Liver (tissue), 9 donors: ENCODE results near the gene CCT5. TPM values are rescaled to one million over a fixed set of nuclear protein-coding genes. Genes with fewer than 3 reads are reported as not detected.

ENCODE experiments used
- DNase-seq: peaks from one replicate; pipeline ENCODE4 v3.0.0-alpha.2; 2017; ENCODE audit warnings: low spot score
- H3K27ac ChIP-seq, 2 donors: one replicate each; pipeline ENCODE4 v1.7.0; 2013; ENCODE audit warnings: inconsistent platforms in 2 of 2, low read length in 2 of 2, control low read depth in 1 of 2, low read depth in 1 of 2, mild to moderate bottlenecking in 1 of 2
- H3K27me3 ChIP-seq, 4 donors: one replicate each; pipeline versions ENCODE4 v1.6.1 to v1.7.0; 2013; ENCODE audit warnings: low read length in 3 of 4, inconsistent platforms in 1 of 4, mild to moderate bottlenecking in 1 of 4, moderate library complexity in 1 of 4; ENCODE audit not compliant: control insufficient read depth in 4 of 4, insufficient read depth in 4 of 4
- H3K36me3 ChIP-seq, 4 donors: one replicate each; pipeline versions ENCODE4 v1.6.1 to v1.7.0; 2013; ENCODE audit warnings: low read length in 3 of 4, mild to moderate bottlenecking in 3 of 4, low read depth in 1 of 4, moderate library complexity in 1 of 4; ENCODE audit not compliant: control insufficient read depth in 4 of 4, insufficient read depth in 3 of 4
- H3K4me1 ChIP-seq, 4 donors: one replicate each; pipeline versions ENCODE4 v1.6.1 to v1.7.0; 2013; ENCODE audit warnings: low read length in 3 of 4, mild to moderate bottlenecking in 3 of 4, moderate library complexity in 1 of 4; ENCODE audit not compliant: control insufficient read depth in 4 of 4, insufficient read depth in 4 of 4
- H3K4me3 ChIP-seq, 3 donors: one replicate each; pipeline versions ENCODE4 v1.6.1 to v1.7.0; 2013; ENCODE audit warnings: low read length in 3 of 3, control low read depth in 1 of 3, low read depth in 1 of 3, mild to moderate bottlenecking in 1 of 3
- H3K9ac ChIP-seq, 2 donors: one replicate each; pipeline ENCODE4 v1.7.0; 2013; ENCODE audit warnings: low read length in 2 of 2, mild to moderate bottlenecking in 2 of 2, moderate library complexity in 2 of 2, control low read depth in 1 of 2, low read depth in 1 of 2
- H3K9me3 ChIP-seq, 4 donors: one replicate each; pipeline versions ENCODE4 v1.6.1 to v1.7.0; 2013; ENCODE audit warnings: low read length in 3 of 4; ENCODE audit not compliant: control insufficient read depth in 4 of 4
- EGR1 ChIP-seq, 2 donors: IDR thresholded peaks; 2 replicates each; pipeline ENCODE4 v1.6.1; 2016 to 2018; ENCODE audit warnings: antibody characterized with exemption in 2 of 2, low read depth in 2 of 2
- FOXA1 ChIP-seq: IDR thresholded peaks from 2 replicates; pipeline ENCODE4 v1.6.1; 2016; ENCODE audit warnings: antibody characterized with exemption
- FOXA2 ChIP-seq: IDR thresholded peaks from 2 replicates; pipeline ENCODE4 v1.6.1; 2016; ENCODE audit warnings: antibody characterized with exemption
- GABPA ChIP-seq, 2 donors: IDR thresholded peaks in 1 of 2; conservative IDR thresholded peaks in 1 of 2; 2 replicates each; pipeline ENCODE4 v1.6.1; 2016; ENCODE audit warnings: antibody characterized with exemption in 2 of 2, mild to moderate bottlenecking in 1 of 2, moderate library complexity in 1 of 2
- HNF4A ChIP-seq, 2 donors: conservative IDR thresholded peaks; 2 replicates each; pipeline ENCODE4 v1.6.1; 2016; ENCODE audit warnings: antibody characterized with exemption in 2 of 2, mild to moderate bottlenecking in 2 of 2
- HNF4G ChIP-seq: IDR thresholded peaks from 2 replicates; pipeline ENCODE4 v1.6.1; 2016; ENCODE audit warnings: antibody characterized with exemption
- JUND ChIP-seq, 2 donors: IDR thresholded peaks; 2 replicates each; pipeline ENCODE4 v1.6.1; 2016; ENCODE audit warnings: antibody characterized with exemption in 2 of 2
- NR2F2 ChIP-seq: IDR thresholded peaks from 2 replicates; pipeline ENCODE4 v1.6.1; 2016; ENCODE audit warnings: antibody characterized with exemption
- RAD21 ChIP-seq, 2 donors: IDR thresholded peaks; 2 replicates each; pipeline ENCODE4 v1.6.1; 2016; ENCODE audit warnings: antibody characterized with exemption in 2 of 2, mild to moderate bottlenecking in 2 of 2
- RXRA ChIP-seq, 2 donors: IDR thresholded peaks; 2 replicates each; pipeline ENCODE4 v1.6.1; 2017 to 2018; ENCODE audit warnings: antibody characterized with exemption in 2 of 2, mild to moderate bottlenecking in 1 of 2
- SP1 ChIP-seq: IDR thresholded peaks from 2 replicates; pipeline ENCODE4 v1.6.1; 2018; ENCODE audit warnings: antibody characterized with exemption, mild to moderate bottlenecking
- TAF1 ChIP-seq: conservative IDR thresholded peaks from 2 replicates; pipeline ENCODE4 v1.6.1; 2016; ENCODE audit warnings: antibody characterized with exemption, mild to moderate bottlenecking
- YY1 ChIP-seq: IDR thresholded peaks from 2 replicates; pipeline ENCODE4 v1.6.1; 2016; ENCODE audit warnings: antibody characterized with exemption, mild to moderate bottlenecking
- WGBS: extraction: QIAGEN DNeasy Blood & Tissue Kit; methylation state at CpG from one replicate; pipeline ENCODE4 v1.1.7; 2013; 5-methylcytosine and 5-hydroxymethylcytosine counted together
- polyA plus RNA-seq, 2 donors: library from polyadenylated mRNA; stranded (reverse) in 1 of 2; unstranded in 1 of 2; fragments of 200-250 nt in 1 of 2; fragments of >200 nt in 1 of 2; fragmentation: Nextera tagmentation in 1 of 2; extraction: Ambion mirVana in 1 of 2; gene quantifications; one replicate each; pipeline versions ENCODE4 v1.2.1 to v1.2.3, GENCODE V29; 2013 to 2015
- total RNA-seq, 2 donors: library from RNA; depleted of rRNA; stranded (reverse); fragments of >200 nt; gene quantifications; one replicate each; pipeline ENCODE4 v1.2.3, GENCODE V29; 2014
- TF ChIP-seq, protein P1 (sequence below): fragments of 150-350 bp; IDR thresholded peaks from 2 replicates; pipeline ENCODE4 v1.5.1; 2017; ENCODE audit warnings: improper control_type of control experiment, low read depth, low read length; ENCODE audit not compliant: missing input control
- TF ChIP-seq, protein P2 (sequence below): IDR thresholded peaks from 2 replicates; pipeline ENCODE4 v1.6.1; 2016; ENCODE audit warnings: antibody characterized with exemption
- TF ChIP-seq, protein P3 (sequence below): IDR thresholded peaks from 2 replicates; pipeline ENCODE4 v1.6.1; 2016; ENCODE audit warnings: antibody characterized with exemption, mild to moderate bottlenecking
- TF ChIP-seq, protein P4 (sequence below): IDR thresholded peaks from 2 replicates; pipeline ENCODE4 v1.6.1; 2016; ENCODE audit warnings: antibody characterized with exemption
- TF ChIP-seq, protein P5 (sequence below): IDR thresholded peaks from 2 replicates; pipeline ENCODE4 v1.6.1; 2016; ENCODE audit warnings: antibody characterized with exemption
- donor health status: healthy.
- donor health status: healthy.
- donor health status: healthy.
- donor health status: healthy.
- donor health status: healthy.

The CCT5 gene
- total and polyA plus RNA-seq, 4 donors = 68.4 to 157 (median 105) TPM

DNA sequence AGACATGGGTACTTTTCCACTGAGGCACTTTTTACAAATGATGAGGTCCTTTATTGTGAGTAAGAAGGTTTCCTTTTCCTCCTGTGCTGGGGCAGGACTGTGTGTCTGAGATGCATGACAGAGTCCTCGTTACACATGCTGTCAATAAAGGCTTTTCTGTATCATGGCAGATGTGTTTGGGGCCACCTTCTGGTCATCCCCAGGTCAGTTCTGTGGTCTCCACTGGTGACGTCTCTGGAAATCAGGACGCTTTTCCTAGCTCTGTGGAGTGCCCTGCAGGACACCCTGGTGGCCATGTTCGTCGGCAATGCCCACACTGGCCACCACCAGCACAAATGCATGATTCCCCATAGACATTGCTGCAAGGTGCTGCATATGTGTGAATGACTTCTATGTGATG lies 54.9 kb downstream of the CCT5 start (continued):
- TF ChIP-seq, protein P1, sequence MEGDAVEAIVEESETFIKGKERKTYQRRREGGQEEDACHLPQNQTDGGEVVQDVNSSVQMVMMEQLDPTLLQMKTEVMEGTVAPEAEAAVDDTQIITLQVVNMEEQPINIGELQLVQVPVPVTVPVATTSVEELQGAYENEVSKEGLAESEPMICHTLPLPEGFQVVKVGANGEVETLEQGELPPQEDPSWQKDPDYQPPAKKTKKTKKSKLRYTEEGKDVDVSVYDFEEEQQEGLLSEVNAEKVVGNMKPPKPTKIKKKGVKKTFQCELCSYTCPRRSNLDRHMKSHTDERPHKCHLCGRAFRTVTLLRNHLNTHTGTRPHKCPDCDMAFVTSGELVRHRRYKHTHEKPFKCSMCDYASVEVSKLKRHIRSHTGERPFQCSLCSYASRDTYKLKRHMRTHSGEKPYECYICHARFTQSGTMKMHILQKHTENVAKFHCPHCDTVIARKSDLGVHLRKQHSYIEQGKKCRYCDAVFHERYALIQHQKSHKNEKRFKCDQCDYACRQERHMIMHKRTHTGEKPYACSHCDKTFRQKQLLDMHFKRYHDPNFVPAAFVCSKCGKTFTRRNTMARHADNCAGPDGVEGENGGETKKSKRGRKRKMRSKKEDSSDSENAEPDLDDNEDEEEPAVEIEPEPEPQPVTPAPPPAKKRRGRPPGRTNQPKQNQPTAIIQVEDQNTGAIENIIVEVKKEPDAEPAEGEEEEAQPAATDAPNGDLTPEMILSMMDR = peak; percentile 42
- TF ChIP-seq JUND (IDR thresholded peaks at IDR 0.05) (no peak), EGR1 (IDR thresholded peaks at IDR 0.05; ENCODE audit: low read depth in 2 of 2) (no peak), FOXA1 (no peak), HNF4A (conservative IDR thresholded peaks at IDR 0.05) (no peak)

DNA sequence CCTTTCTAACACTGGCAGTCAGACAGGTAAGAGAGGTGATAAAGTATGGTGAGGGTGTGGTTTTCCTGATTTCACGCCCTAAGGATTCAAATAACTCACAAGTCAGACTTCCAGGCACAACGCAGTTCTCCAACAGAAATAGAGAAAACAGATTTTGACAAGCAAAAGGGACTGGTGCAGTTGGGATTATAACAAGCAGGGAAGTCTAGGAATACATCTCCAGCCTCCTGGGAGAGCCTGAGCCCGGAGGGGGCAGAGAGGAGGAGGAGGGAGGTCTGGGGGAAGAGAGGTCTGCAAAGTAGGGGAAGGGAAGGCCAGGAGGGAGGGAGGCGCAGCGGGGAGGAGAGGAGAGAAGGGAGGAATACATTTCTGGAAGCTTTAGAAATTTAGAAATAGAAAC lies 56.0 kb downstream of the CCT5 start:
- Histone ChIP-seq H3K4me1 (peaks cover 4 to 58% (median 44%) of the 10 kb centered on the region in 4 donors), H3K27ac (peak overlapping the region; percentile 69 to 90), H3K4me3 (peak overlapping the region in 2 of 3 donors; percentile 57 to 79), H3K36me3 (no peaks in the 10 kb centered on the region), H3K27me3 (no peaks in the 10 kb centered on the region), H3K9ac (peak overlapping the region; percentile 56 to 70), H3K9me3 (no peaks in the 10 kb centered on the region)
- DNase-seq = no peak
- TF ChIP-seq YY1 (no peak), JUND (IDR thresholded peaks at IDR 0.05) (no peak), SP1 (no peak), RXRA (IDR thresholded peaks at IDR 0.05) (no peak), TAF1 (no peak), RAD21 (IDR thresholded peaks at IDR 0.05) (no peak), GABPA (IDR thresholded peaks at IDR 0.05 in 1 of 2, conservative IDR thresholded peaks at IDR 0.05 in 1 of 2) (no peak), NR2F2 (no peak), FOXA2 (no peak), EGR1 (IDR thresholded peaks at IDR 0.05; ENCODE audit: low read depth in 2 of 2) (no peak), HNF4G (no peak)
- TF ChIP-seq, protein P2, sequence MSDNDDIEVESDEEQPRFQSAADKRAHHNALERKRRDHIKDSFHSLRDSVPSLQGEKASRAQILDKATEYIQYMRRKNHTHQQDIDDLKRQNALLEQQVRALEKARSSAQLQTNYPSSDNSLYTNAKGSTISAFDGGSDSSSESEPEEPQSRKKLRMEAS = no peak
- TF ChIP-seq, protein P3, sequence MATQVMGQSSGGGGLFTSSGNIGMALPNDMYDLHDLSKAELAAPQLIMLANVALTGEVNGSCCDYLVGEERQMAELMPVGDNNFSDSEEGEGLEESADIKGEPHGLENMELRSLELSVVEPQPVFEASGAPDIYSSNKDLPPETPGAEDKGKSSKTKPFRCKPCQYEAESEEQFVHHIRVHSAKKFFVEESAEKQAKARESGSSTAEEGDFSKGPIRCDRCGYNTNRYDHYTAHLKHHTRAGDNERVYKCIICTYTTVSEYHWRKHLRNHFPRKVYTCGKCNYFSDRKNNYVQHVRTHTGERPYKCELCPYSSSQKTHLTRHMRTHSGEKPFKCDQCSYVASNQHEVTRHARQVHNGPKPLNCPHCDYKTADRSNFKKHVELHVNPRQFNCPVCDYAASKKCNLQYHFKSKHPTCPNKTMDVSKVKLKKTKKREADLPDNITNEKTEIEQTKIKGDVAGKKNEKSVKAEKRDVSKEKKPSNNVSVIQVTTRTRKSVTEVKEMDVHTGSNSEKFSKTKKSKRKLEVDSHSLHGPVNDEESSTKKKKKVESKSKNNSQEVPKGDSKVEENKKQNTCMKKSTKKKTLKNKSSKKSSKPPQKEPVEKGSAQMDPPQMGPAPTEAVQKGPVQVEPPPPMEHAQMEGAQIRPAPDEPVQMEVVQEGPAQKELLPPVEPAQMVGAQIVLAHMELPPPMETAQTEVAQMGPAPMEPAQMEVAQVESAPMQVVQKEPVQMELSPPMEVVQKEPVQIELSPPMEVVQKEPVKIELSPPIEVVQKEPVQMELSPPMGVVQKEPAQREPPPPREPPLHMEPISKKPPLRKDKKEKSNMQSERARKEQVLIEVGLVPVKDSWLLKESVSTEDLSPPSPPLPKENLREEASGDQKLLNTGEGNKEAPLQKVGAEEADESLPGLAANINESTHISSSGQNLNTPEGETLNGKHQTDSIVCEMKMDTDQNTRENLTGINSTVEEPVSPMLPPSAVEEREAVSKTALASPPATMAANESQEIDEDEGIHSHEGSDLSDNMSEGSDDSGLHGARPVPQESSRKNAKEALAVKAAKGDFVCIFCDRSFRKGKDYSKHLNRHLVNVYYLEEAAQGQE = no peak
- TF ChIP-seq, protein P1 = no peak
- TF ChIP-seq, protein P4, sequence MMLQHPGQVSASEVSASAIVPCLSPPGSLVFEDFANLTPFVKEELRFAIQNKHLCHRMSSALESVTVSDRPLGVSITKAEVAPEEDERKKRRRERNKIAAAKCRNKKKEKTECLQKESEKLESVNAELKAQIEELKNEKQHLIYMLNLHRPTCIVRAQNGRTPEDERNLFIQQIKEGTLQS = no peak
- TF ChIP-seq, protein P5, sequence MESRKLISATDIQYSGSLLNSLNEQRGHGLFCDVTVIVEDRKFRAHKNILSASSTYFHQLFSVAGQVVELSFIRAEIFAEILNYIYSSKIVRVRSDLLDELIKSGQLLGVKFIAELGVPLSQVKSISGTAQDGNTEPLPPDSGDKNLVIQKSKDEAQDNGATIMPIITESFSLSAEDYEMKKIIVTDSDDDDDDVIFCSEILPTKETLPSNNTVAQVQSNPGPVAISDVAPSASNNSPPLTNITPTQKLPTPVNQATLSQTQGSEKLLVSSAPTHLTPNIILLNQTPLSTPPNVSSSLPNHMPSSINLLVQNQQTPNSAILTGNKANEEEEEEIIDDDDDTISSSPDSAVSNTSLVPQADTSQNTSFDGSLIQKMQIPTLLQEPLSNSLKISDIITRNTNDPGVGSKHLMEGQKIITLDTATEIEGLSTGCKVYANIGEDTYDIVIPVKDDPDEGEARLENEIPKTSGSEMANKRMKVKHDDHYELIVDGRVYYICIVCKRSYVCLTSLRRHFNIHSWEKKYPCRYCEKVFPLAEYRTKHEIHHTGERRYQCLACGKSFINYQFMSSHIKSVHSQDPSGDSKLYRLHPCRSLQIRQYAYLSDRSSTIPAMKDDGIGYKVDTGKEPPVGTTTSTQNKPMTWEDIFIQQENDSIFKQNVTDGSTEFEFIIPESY = no peak
- 31% methylated on average over 5 of the region's 5 CpGs for WGBS
